ENCODE measurements around the gene TUBGCP2.

The TUBGCP2 gene

GRCh38 chr10:133350950-133351329 is 42.3 kb upstream of the TUBGCP2 start:
- Histone ChIP-seq H3K27ac (ENCODE audit: low read length) (no peak overlapping the region), H3K9me3 (ENCODE audit: control insufficient read depth, low read depth, low read length) (no peaks in the 10 kb centered on the region), H3K27me3 (ENCODE audit: control insufficient read depth, insufficient read depth, low read length) (no peaks in the 10 kb centered on the region), H3K4me3 (ENCODE audit: low read length) (no peak overlapping the region), H3K4me1 (ENCODE audit: control insufficient read depth, low read depth, low read length) (no peaks in the 10 kb centered on the region), H3K9ac (ENCODE audit: low read length) (no peak overlapping the region), H3K36me3 (ENCODE audit: control insufficient read depth, low read depth, low read length) (peaks cover 5% of the 10 kb centered on the region)

GRCh38 chr10:133350283-133350949 is 41.7 kb upstream of the TUBGCP2 start:
- no peaks in the 10 kb centered on the region for H3K27me3 ChIP-seq (ENCODE audit: control insufficient read depth, insufficient read depth, low read length)
- H3K4me3 ChIP-seq (ENCODE audit: low read length): no peak overlapping the region
- no peak overlapping the region for H3K27ac ChIP-seq (ENCODE audit: low read length)
- no peaks in the 10 kb centered on the region for H3K9me3 ChIP-seq (ENCODE audit: control insufficient read depth, low read depth, low read length)
- peaks cover 4% of the 10 kb centered on the region for H3K36me3 ChIP-seq (ENCODE audit: control insufficient read depth, low read depth, low read length)
- H3K9ac ChIP-seq (ENCODE audit: low read length): no peak overlapping the region
- H3K4me1 ChIP-seq (ENCODE audit: control insufficient read depth, low read depth, low read length): no peaks in the 10 kb centered on the region

GRCh38 chr10:133349577-133350011 is 40.9 kb upstream of the TUBGCP2 start:
- no peak overlapping the region for H3K9ac ChIP-seq (ENCODE audit: low read length)

GRCh38 chr10:133349160-133349568 is 40.5 kb upstream of the TUBGCP2 start:
- Histone ChIP-seq H3K9me3 (ENCODE audit: control insufficient read depth, low read depth, low read length) (no peaks in the 10 kb centered on the region), H3K9ac (ENCODE audit: low read length) (no peak overlapping the region), H3K36me3 (ENCODE audit: control insufficient read depth, low read depth, low read length) (no peaks in the 10 kb centered on the region), H3K27me3 (ENCODE audit: control insufficient read depth, insufficient read depth, low read length) (no peaks in the 10 kb centered on the region), H3K4me3 (ENCODE audit: low read length) (no peak overlapping the region), H3K27ac (ENCODE audit: low read length) (no peak overlapping the region), H3K4me1 (ENCODE audit: control insufficient read depth, low read depth, low read length) (no peaks in the 10 kb centered on the region)

More at GRCh38 chr10:133349577-133350011, 40.9 kb upstream of the TUBGCP2 start:
- Histone ChIP-seq H3K36me3 (ENCODE audit: control insufficient read depth, low read depth, low read length) (no peaks in the 10 kb centered on the region), H3K27me3 (ENCODE audit: control insufficient read depth, insufficient read depth, low read length) (no peaks in the 10 kb centered on the region), H3K27ac (ENCODE audit: low read length) (no peak overlapping the region), H3K4me1 (ENCODE audit: control insufficient read depth, low read depth, low read length) (no peaks in the 10 kb centered on the region), H3K4me3 (ENCODE audit: low read length) (no peak overlapping the region), H3K9me3 (ENCODE audit: control insufficient read depth, low read depth, low read length) (no peaks in the 10 kb centered on the region)

- Histone ChIP-seq H3K4me1 (ENCODE audit: control insufficient read depth, low read depth, low read length) (no peaks in the 10 kb centered on the region), H3K9ac (ENCODE audit: low read length) (no peak overlapping the region), H3K9me3 (ENCODE audit: control insufficient read depth, low read depth, low read length) (no peaks in the 10 kb centered on the region), H3K4me3 (ENCODE audit: low read length) (no peak overlapping the region), H3K27me3 (ENCODE audit: control insufficient read depth, insufficient read depth, low read length) (no peaks in the 10 kb centered on the region), H3K27ac (ENCODE audit: low read length) (no peak overlapping the region), H3K36me3 (ENCODE audit: control insufficient read depth, low read depth, low read length) (no peaks in the 10 kb centered on the region)
Measured at GRCh38 chr10:133347710-133348517, 39.2 kb upstream of the TUBGCP2 start.

- no peak overlapping the region for H3K27ac ChIP-seq (ENCODE audit: low read length)
- no peaks in the 10 kb centered on the region for H3K9me3 ChIP-seq (ENCODE audit: control insufficient read depth, low read depth, low read length)
- H3K36me3 ChIP-seq (ENCODE audit: control insufficient read depth, low read depth, low read length): no peaks in the 10 kb centered on the region
- H3K9ac ChIP-seq (ENCODE audit: low read length): no peak overlapping the region
- no peak overlapping the region for H3K4me3 ChIP-seq (ENCODE audit: low read length)
- peaks cover 6% of the 10 kb centered on the region for H3K27me3 ChIP-seq (ENCODE audit: control insufficient read depth, insufficient read depth, low read length)
- H3K4me1 ChIP-seq (ENCODE audit: control insufficient read depth, low read depth, low read length): no peaks in the 10 kb centered on the region
Measured at GRCh38 chr10:133346413-133346812, 37.7 kb upstream of the TUBGCP2 start.

GRCh38 chr10:133344236-133344635 is 35.6 kb upstream of the TUBGCP2 start:
- Histone ChIP-seq H3K4me1 (ENCODE audit: control insufficient read depth, low read depth, low read length) (no peaks in the 10 kb centered on the region), H3K27ac (ENCODE audit: low read length) (no peak overlapping the region), H3K9ac (ENCODE audit: low read length) (no peak overlapping the region), H3K9me3 (ENCODE audit: control insufficient read depth, low read depth, low read length) (no peaks in the 10 kb centered on the region), H3K4me3 (ENCODE audit: low read length) (no peak overlapping the region), H3K36me3 (ENCODE audit: control insufficient read depth, low read depth, low read length) (no peaks in the 10 kb centered on the region), H3K27me3 (ENCODE audit: control insufficient read depth, insufficient read depth, low read length) (peaks cover 12% of the 10 kb centered on the region)

- no peak overlapping the region for H3K27ac ChIP-seq (ENCODE audit: low read length)
- H3K4me3 ChIP-seq (ENCODE audit: low read length): no peak overlapping the region
- H3K9ac ChIP-seq (ENCODE audit: low read length): no peak overlapping the region
- H3K27me3 ChIP-seq (ENCODE audit: control insufficient read depth, insufficient read depth, low read length): peaks cover 12% of the 10 kb centered on the region
- H3K9me3 ChIP-seq (ENCODE audit: control insufficient read depth, low read depth, low read length): no peaks in the 10 kb centered on the region
- H3K4me1 ChIP-seq (ENCODE audit: control insufficient read depth, low read depth, low read length): no peaks in the 10 kb centered on the region
- no peaks in the 10 kb centered on the region for H3K36me3 ChIP-seq (ENCODE audit: control insufficient read depth, low read depth, low read length)
Measured at GRCh38 chr10:133343558-133343957, 34.9 kb upstream of the TUBGCP2 start.

GRCh38 chr10:133342942-133343341 is 34.3 kb upstream of the TUBGCP2 start:
- Histone ChIP-seq H3K27ac (ENCODE audit: low read length) (no peak overlapping the region), H3K9me3 (ENCODE audit: control insufficient read depth, low read depth, low read length) (no peaks in the 10 kb centered on the region), H3K27me3 (ENCODE audit: control insufficient read depth, insufficient read depth, low read length) (peaks cover 18% of the 10 kb centered on the region), H3K4me1 (ENCODE audit: control insufficient read depth, low read depth, low read length) (no peaks in the 10 kb centered on the region), H3K4me3 (ENCODE audit: low read length) (no peak overlapping the region), H3K36me3 (ENCODE audit: control insufficient read depth, low read depth, low read length) (no peaks in the 10 kb centered on the region), H3K9ac (ENCODE audit: low read length) (no peak overlapping the region)

- Histone ChIP-seq H3K4me1 (ENCODE audit: control insufficient read depth, low read depth, low read length) (no peaks in the 10 kb centered on the region), H3K27me3 (ENCODE audit: control insufficient read depth, insufficient read depth, low read length) (peaks cover 28% of the 10 kb centered on the region), H3K27ac (ENCODE audit: low read length) (no peak overlapping the region), H3K4me3 (ENCODE audit: low read length) (no peak overlapping the region), H3K9me3 (ENCODE audit: control insufficient read depth, low read depth, low read length) (no peaks in the 10 kb centered on the region), H3K9ac (ENCODE audit: low read length) (no peak overlapping the region), H3K36me3 (ENCODE audit: control insufficient read depth, low read depth, low read length) (no peaks in the 10 kb centered on the region)
Measured at GRCh38 chr10:133341983-133342382, 33.3 kb upstream of the TUBGCP2 start.

GRCh38 chr10:133339708-133340380 is 31.2 kb upstream of the TUBGCP2 start:
- Histone ChIP-seq H3K9ac (ENCODE audit: low read length) (no peak overlapping the region), H3K27me3 (ENCODE audit: control insufficient read depth, insufficient read depth, low read length) (peaks cover 49% of the 10 kb centered on the region), H3K4me1 (ENCODE audit: control insufficient read depth, low read depth, low read length) (no peaks in the 10 kb centered on the region), H3K27ac (ENCODE audit: low read length) (no peak overlapping the region), H3K4me3 (ENCODE audit: low read length) (no peak overlapping the region), H3K9me3 (ENCODE audit: control insufficient read depth, low read depth, low read length) (no peaks in the 10 kb centered on the region), H3K36me3 (ENCODE audit: control insufficient read depth, low read depth, low read length) (no peaks in the 10 kb centered on the region)

Data from iPS-18a (cell line).